Tibial nerve (tissue), 3 donors: ENCODE data around the gene KAT2A.

Source experiments
- POLR2A ChIP-seq, 2 donors: fragments of 450-650 bp; IDR thresholded peaks; one replicate each; pipeline ENCODE4 v1.6.1; 2017; ENCODE audit warnings: antibody characterized with exemption in 2 of 2, mild to moderate bottlenecking in 2 of 2, moderate library complexity in 2 of 2
- TF ChIP-seq, protein P1 (sequence below), 5 experiments: fragments of 200-600 bp in 3 of 5; fragments of 450-650 bp in 2 of 5; sonication (generic) in 3 of 5; IDR thresholded peaks; one replicate each; pipeline ENCODE4 v1.5.1; 2016 to 2019; ENCODE audit warnings: antibody characterized with exemption in 5 of 5, mild to moderate bottlenecking in 3 of 5, moderate library complexity in 2 of 5

DNA sequence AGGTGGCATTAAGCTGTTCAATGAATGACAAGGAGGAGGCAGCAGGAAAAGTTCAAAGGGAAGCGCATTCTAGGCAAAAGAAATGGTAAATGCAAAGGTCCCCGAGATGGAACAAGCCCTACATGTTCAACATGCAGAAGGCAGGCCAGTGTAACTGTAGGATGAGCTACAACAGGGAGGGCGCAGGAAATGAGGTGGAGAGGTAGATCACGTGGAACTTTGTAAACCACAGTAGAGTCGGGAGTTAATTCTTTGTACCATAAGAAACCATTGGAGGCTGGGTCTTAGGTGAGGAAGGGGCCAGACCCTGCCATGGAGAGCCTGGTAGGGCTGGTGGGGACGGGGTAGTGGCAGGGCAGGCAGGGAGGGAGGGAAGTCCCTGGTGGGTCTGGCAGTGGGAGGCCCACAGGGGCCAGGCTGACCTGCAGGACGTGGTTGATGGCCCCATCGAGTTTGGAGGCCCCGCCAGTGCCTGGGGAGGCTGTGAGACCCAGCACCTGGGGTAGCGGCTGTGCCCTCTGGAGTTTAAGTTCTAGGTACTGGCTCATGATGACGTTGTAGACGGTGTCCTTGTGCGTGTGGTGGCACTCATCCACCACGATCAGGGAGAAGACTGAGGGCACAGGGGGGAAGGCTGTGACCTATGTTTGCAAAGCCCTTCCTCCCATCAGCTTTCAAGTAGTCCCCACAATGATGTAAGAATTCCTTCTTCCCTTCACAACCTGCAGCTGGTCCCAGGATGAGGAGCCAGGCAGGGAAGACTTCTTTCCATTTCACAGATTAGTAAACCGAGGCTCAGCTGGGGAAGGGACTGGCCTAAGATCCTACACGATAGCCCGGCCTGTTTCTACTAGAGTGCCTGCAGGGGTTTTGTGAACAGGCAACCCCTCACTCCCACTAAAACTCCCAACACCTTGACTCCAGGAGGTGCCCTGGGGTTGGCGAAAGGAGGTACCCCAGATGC lies 10.6 kb downstream of the KAT2A start:
- TF ChIP-seq, protein P1, sequence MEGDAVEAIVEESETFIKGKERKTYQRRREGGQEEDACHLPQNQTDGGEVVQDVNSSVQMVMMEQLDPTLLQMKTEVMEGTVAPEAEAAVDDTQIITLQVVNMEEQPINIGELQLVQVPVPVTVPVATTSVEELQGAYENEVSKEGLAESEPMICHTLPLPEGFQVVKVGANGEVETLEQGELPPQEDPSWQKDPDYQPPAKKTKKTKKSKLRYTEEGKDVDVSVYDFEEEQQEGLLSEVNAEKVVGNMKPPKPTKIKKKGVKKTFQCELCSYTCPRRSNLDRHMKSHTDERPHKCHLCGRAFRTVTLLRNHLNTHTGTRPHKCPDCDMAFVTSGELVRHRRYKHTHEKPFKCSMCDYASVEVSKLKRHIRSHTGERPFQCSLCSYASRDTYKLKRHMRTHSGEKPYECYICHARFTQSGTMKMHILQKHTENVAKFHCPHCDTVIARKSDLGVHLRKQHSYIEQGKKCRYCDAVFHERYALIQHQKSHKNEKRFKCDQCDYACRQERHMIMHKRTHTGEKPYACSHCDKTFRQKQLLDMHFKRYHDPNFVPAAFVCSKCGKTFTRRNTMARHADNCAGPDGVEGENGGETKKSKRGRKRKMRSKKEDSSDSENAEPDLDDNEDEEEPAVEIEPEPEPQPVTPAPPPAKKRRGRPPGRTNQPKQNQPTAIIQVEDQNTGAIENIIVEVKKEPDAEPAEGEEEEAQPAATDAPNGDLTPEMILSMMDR (IDR thresholded peaks at IDR 0.05) = no peak
- TF ChIP-seq POLR2A (IDR thresholded peaks at IDR 0.05) = no peak
